DMS79 treated with DMSO at 0.1 percent for 48 hours (cell line): Measurements from ENCODE around the gene ZER1.
A peak's percentile ranks its signal among the peaks of the same experiment; 100 is the strongest.
"Not testable (repeated sequence)": the region's sequence is repeated elsewhere in the genome, so short reads cannot be mapped to it uniquely, and the experiment has no call there.

Source experiments
- DNase-seq: peaks from one replicate; lab custom pipeline; 2025; lab: John Stamatoyannopoulos, UW

Gene ZER1

GRCh38 chr9:128771745-128772519 is at the start of gene ZER1:
Gene ZER1 (minus strand): TSS chr9:128771927. CDS start chr9:128755565, 16,362 bp downstream.
- DNase-seq: peak; percentile 85

- DNase-seq: no peak
Observed at GRCh38 chr9:128820665-128821583, 49.2 kb upstream of the ZER1 start.

- no peak for DNase-seq
Observed at GRCh38 chr9:128819716-128820664, 48.3 kb upstream of the ZER1 start.

- peak; percentile 34 for DNase-seq
Observed at GRCh38 chr9:128818839-128819715, 47.4 kb upstream of the ZER1 start.

- peak; percentile 91 for DNase-seq
Observed at GRCh38 chr9:128818099-128818838, 46.5 kb upstream of the ZER1 start, which contains the start of gene ENDOG. Gene ENDOG (plus strand): TSS chr9:128818500. CDS start chr9:128818685, 185 bp downstream.

- DNase-seq: no peak
Observed at GRCh38 chr9:128810873-128811272, 39.1 kb upstream of the ZER1 start.

GRCh38 chr9:128809831-128810230 is 38.1 kb upstream of the ZER1 start:
- DNase-seq: no peak

- no peak for DNase-seq
Observed at GRCh38 chr9:128809036-128809599, 37.4 kb upstream of the ZER1 start.

- DNase-seq: no peak
Observed at GRCh38 chr9:128808543-128808942, 36.8 kb upstream of the ZER1 start.

GRCh38 chr9:128807827-128808226 is 36.1 kb upstream of the ZER1 start:
- DNase-seq: no peak

- DNase-seq: no peak
Observed at GRCh38 chr9:128805661-128806060, 33.9 kb upstream of the ZER1 start.

GRCh38 chr9:128802482-128802881 is 30.8 kb upstream of the ZER1 start:
- no peak for DNase-seq

GRCh38 chr9:128800061-128800460 is 28.3 kb upstream of the ZER1 start:
- no peak for DNase-seq

- no peak for DNase-seq
Observed at GRCh38 chr9:128798896-128799295, 27.2 kb upstream of the ZER1 start.

- DNase-seq: not testable (repeated sequence)
Observed at GRCh38 chr9:128794961-128795360, 23.2 kb upstream of the ZER1 start.

GRCh38 chr9:128792978-128793686 is 21.4 kb upstream of the ZER1 start:
- no peak for DNase-seq

GRCh38 chr9:128792134-128792533 is 20.4 kb upstream of the ZER1 start:
- DNase-seq: no peak

- no peak for DNase-seq
Observed at GRCh38 chr9:128790536-128790935, 18.8 kb upstream of the ZER1 start.

GRCh38 chr9:128788445-128788844 is 16.7 kb upstream of the ZER1 start:
- no peak for DNase-seq
